Karpas-422 (cell line): ENCODE measurements around the gene PARVG. TPM values are rescaled to one million over a fixed set of nuclear protein-coding genes. Genes with fewer than 3 reads are reported as not detected.

Source experiments
- DNase-seq: peaks from one replicate; pipeline ENCODE4 v3.0.0-alpha.2; 2015
- H2AFZ ChIP-seq: fragments of 200-600 bp; sonication (generic); 2 replicates; pipeline ENCODE4 v1.6.1; 2014; ENCODE audit warnings: antibody characterized with exemption, low read length, mixed read lengths
- H3K27ac ChIP-seq: fragments of 200-600 bp; sonication (generic); 2 replicates; pipeline ENCODE4 v1.5.1; 2014; ENCODE audit warnings: mild to moderate bottlenecking, low read length, moderate library complexity
- H3K27me3 ChIP-seq: fragments of 200-600 bp; sonication (generic); 2 replicates; pipeline ENCODE4 v1.6.1; 2014; ENCODE audit warnings: low read length, mixed read lengths
- H3K36me3 ChIP-seq: fragments of 200-600 bp; sonication (generic); 2 replicates; pipeline ENCODE4 v1.6.1; 2014; ENCODE audit warnings: low read length, mixed read lengths; ENCODE audit not compliant: insufficient read depth
- H3K4me1 ChIP-seq: fragments of 200-600 bp; sonication (generic); 2 replicates; pipeline ENCODE4 v1.6.1; 2014; ENCODE audit warnings: mild to moderate bottlenecking, low read length, mixed read lengths
- H3K4me2 ChIP-seq: fragments of 200-600 bp; sonication (generic); 2 replicates; pipeline ENCODE4 v1.6.1; 2014; ENCODE audit warnings: low read length, low read depth, mild to moderate bottlenecking; ENCODE audit not compliant: poor library complexity, severe bottlenecking
- H3K4me3 ChIP-seq: fragments of 200-600 bp; sonication (generic); 2 replicates; pipeline ENCODE4 v1.5.1; 2014; ENCODE audit warnings: mild to moderate bottlenecking, antibody characterized with exemption, low read length, mixed read lengths
- H3K79me2 ChIP-seq: fragments of 200-600 bp; sonication (generic); 2 replicates; pipeline ENCODE4 v1.6.1; 2014; ENCODE audit warnings: mild to moderate bottlenecking, low read length, mixed read lengths
- H3K9ac ChIP-seq: fragments of 200-600 bp; sonication (generic); 2 replicates; pipeline ENCODE4 v1.6.0; 2014; ENCODE audit warnings: low read length
- H3K9me2 ChIP-seq: fragments of 200-600 bp; sonication (generic), shearing (Covaris generic); replicated peaks from 2 replicates; pipeline ENCODE4 v1.6.0; 2014; ENCODE audit warnings: mild to moderate bottlenecking, low read length, moderate library complexity; ENCODE audit not compliant: insufficient read depth
- H3K9me3 ChIP-seq: fragments of 300-700, 200-600 bp; sonication (generic); 2 replicates; pipeline ENCODE4 v1.6.1; 2014; ENCODE audit warnings: low read length, mixed read lengths
- H4K20me1 ChIP-seq: fragments of 200-600 bp; sonication (generic); 2 replicates; pipeline ENCODE4 v1.6.1; 2014; ENCODE audit warnings: mild to moderate bottlenecking, antibody characterized with exemption, low read length, low read depth; ENCODE audit not compliant: insufficient read depth
- total RNA-seq: library from RNA; depleted of rRNA; stranded (reverse); fragments of >200 nt; shearing (Covaris generic); gene quantifications from 2 replicates; pipeline ENCODE4 v1.2.3, GENCODE V29; 2014; ENCODE audit warnings: low replicate concordance

PARVG gene
- total RNA-seq, 1 experiment from 2014 or later: 6.3 TPM

DNA sequence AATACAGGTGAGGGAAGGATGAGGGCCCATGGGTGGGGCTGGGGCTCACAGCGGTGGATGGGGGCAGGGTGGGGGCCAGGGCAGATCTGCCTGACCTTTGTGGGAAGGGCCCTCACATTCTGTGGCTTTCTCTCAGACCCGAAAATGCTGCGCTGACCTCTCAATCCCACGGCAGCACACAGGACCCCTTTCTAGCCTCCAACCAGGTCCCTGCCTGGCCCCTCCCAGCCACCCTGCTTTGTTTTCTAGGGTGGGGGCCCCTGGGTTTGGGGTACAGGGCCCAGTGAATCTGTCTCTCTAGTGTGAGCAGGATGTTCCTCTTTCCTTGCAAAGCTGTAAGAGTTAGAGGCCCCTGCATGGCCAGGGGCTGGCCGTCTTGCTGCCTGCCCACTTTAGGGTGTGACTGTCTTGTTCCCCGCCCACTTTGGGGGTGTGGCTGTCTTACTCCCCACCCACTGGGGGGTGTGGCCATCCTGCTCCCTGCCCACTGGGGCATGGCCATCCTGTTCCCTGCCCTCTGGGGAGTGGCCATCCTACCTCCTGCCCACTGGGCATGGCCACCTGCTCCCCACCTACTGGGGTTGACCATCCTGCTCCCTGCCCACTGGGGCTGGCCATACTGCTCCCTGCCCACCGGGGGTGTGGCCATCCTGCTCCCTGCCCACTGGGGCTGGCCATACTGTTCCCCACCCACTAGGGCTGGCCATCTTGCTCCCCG is 11.5 kb downstream of the PARVG start:
- H3K27me3 ChIP-seq: no peaks in the 10 kb centered on the region
- peak; percentile 81 for DNase-seq
- H3K9me3 ChIP-seq: no peaks in the 10 kb centered on the region
- no peak overlapping the region for H2AFZ ChIP-seq
- H4K20me1 ChIP-seq: 0 out of 2 replicates have a peak, but pooled peaks cover 3% of the 10 kb centered on the region
- no peaks in the 10 kb centered on the region for H3K36me3 ChIP-seq
- H3K79me2 ChIP-seq: no peaks in the 10 kb centered on the region
- H3K4me2 ChIP-seq: no peak overlapping the region
- no peaks in the 10 kb centered on the region for H3K9me2 ChIP-seq
- peaks cover 17% of the 10 kb centered on the region for H3K4me1 ChIP-seq
- no peak overlapping the region for H3K27ac ChIP-seq
- no peak overlapping the region for H3K9ac ChIP-seq
- no peak overlapping the region for H3K4me3 ChIP-seq

- no peaks in the 10 kb centered on the region for H3K36me3 ChIP-seq
- H3K4me1 ChIP-seq: peaks cover 17% of the 10 kb centered on the region
- H3K27me3 ChIP-seq: no peaks in the 10 kb centered on the region
- H3K9me2 ChIP-seq: no peaks in the 10 kb centered on the region
- no peak overlapping the region for H3K4me3 ChIP-seq
- H2AFZ ChIP-seq: no peak overlapping the region
- H3K9me3 ChIP-seq: no peaks in the 10 kb centered on the region
- no peak overlapping the region for H3K4me2 ChIP-seq
- no peak overlapping the region for H3K27ac ChIP-seq
- 0 out of 2 replicates have a peak, but pooled peaks cover 3% of the 10 kb centered on the region for H4K20me1 ChIP-seq
- no peak overlapping the region for H3K9ac ChIP-seq
- DNase-seq: no peak
- H3K79me2 ChIP-seq: no peaks in the 10 kb centered on the region
Measured at GRCh38 chr22:44192816-44193534, 12.2 kb downstream of the PARVG start.

- Histone ChIP-seq H2AFZ (no peak overlapping the region), H4K20me1 (no peaks in the 10 kb centered on the region), H3K9me3 (no peaks in the 10 kb centered on the region), H3K9ac (no peak overlapping the region), H3K79me2 (no peaks in the 10 kb centered on the region), H3K27ac (no peak overlapping the region), H3K4me2 (no peak overlapping the region), H3K4me1 (peaks cover 17% of the 10 kb centered on the region), H3K36me3 (no peaks in the 10 kb centered on the region), H3K27me3 (no peaks in the 10 kb centered on the region), H3K9me2 (no peaks in the 10 kb centered on the region), H3K4me3 (no peak overlapping the region)
- DNase-seq: no peak
Measured at GRCh38 chr22:44193535-44193891, 12.8 kb downstream of the PARVG start.

GRCh38 chr22:44194569-44194968 is 13.8 kb downstream of the PARVG start:
- no peak overlapping the region for H3K27ac ChIP-seq
- H4K20me1 ChIP-seq: no peaks in the 10 kb centered on the region; the same call in 1 of the 2 replicates
- no peak overlapping the region for H2AFZ ChIP-seq
- H3K4me1 ChIP-seq: peaks cover 13% of the 10 kb centered on the region
- DNase-seq: no peak
- H3K27me3 ChIP-seq: no peaks in the 10 kb centered on the region
- H3K4me2 ChIP-seq: no peak overlapping the region
- no peak overlapping the region for H3K4me3 ChIP-seq
- no peaks in the 10 kb centered on the region for H3K36me3 ChIP-seq
- H3K79me2 ChIP-seq: no peaks in the 10 kb centered on the region
- no peaks in the 10 kb centered on the region for H3K9me3 ChIP-seq
- H3K9ac ChIP-seq: no peak overlapping the region
- H3K9me2 ChIP-seq: no peaks in the 10 kb centered on the region

GRCh38 chr22:44195189-44195871 is 14.6 kb downstream of the PARVG start:
- peaks cover 13% of the 10 kb centered on the region for H3K4me1 ChIP-seq

DNA sequence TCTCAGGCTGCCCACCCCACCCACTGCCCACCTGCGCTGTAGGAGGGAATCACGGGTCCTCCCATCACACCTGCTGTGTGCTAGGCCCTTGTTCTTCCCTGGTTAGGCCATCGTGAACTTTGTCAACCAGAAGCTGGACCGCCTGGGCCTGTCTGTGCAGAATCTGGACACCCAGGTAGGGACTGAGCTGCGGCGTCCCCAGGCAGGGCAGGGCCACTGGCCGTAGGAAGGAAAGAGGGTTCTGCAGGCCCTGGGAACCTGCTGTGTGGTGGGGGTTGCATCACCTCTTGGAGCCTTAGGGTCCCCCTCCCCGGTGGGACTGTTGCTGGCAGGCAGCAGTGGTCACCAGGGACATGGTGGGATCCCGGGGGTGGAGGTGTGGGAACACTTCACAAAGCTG is 15.5 kb downstream of the PARVG start:
- H3K4me2 ChIP-seq: no peak overlapping the region
- H3K4me1 ChIP-seq: peaks cover 4% of the 10 kb centered on the region; the same call in 1 of the 2 replicates
- no peaks in the 10 kb centered on the region for H3K36me3 ChIP-seq
- H4K20me1 ChIP-seq: peaks cover 3% of the 10 kb centered on the region; the same call in 1 of the 2 replicates
- H3K79me2 ChIP-seq: no peaks in the 10 kb centered on the region
- no peak overlapping the region for H3K27ac ChIP-seq
- H2AFZ ChIP-seq: no peak overlapping the region
- no peak for DNase-seq
- H3K9me3 ChIP-seq: no peaks in the 10 kb centered on the region
- H3K9me2 ChIP-seq: no peaks in the 10 kb centered on the region
- H3K27me3 ChIP-seq: no peaks in the 10 kb centered on the region
- H3K4me3 ChIP-seq: no peak overlapping the region
- no peak overlapping the region for H3K9ac ChIP-seq

More at GRCh38 chr22:44195189-44195871, 14.6 kb downstream of the PARVG start:
- no peak for DNase-seq
- no peaks in the 10 kb centered on the region for H3K27me3 ChIP-seq
- H3K9me3 ChIP-seq: no peaks in the 10 kb centered on the region
- H4K20me1 ChIP-seq: no peaks in the 10 kb centered on the region; the same call in 1 of the 2 replicates
- H3K27ac ChIP-seq: no peak overlapping the region
- no peaks in the 10 kb centered on the region for H3K9me2 ChIP-seq
- no peak overlapping the region for H3K9ac ChIP-seq
- H3K4me2 ChIP-seq: no peak overlapping the region
- no peaks in the 10 kb centered on the region for H3K79me2 ChIP-seq
- H3K36me3 ChIP-seq: no peaks in the 10 kb centered on the region
- no peak overlapping the region for H2AFZ ChIP-seq
- H3K4me3 ChIP-seq: no peak overlapping the region

DNA sequence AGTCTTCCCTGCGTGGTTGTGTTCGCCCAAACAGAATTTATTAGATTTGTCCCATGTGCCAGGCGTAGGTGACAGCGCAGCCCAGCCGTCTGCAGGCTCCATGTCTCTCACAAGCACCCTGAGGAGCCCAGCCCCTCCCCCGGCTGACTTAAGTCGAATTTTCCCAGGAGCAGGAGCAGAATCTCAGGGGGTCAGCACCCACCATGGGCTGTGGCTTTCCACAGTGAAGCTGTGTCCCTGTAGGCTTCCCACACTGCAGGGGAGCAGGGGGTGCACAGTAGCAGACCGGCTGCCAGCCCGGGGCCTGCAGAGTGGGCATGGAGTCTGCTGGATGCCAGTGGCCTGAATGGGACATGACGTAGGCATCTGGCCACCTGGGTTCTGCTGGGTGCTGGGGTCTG is 16.0 kb downstream of the PARVG start:
- H3K36me3 ChIP-seq: no peaks in the 10 kb centered on the region
- no peak for DNase-seq

GRCh38 chr22:44197271-44197670 is 16.5 kb downstream of the PARVG start:
- H2AFZ ChIP-seq: no peak overlapping the region
- H3K27me3 ChIP-seq: no peaks in the 10 kb centered on the region
- H4K20me1 ChIP-seq: peaks cover 8% of the 10 kb centered on the region; the same call in 1 of the 2 replicates
- H3K9me2 ChIP-seq: no peaks in the 10 kb centered on the region
- no peaks in the 10 kb centered on the region for H3K79me2 ChIP-seq
- no peak for DNase-seq
- no peak overlapping the region for H3K4me3 ChIP-seq
- no peak overlapping the region for H3K9ac ChIP-seq
- H3K27ac ChIP-seq: no peak overlapping the region
- H3K9me3 ChIP-seq: no peaks in the 10 kb centered on the region
- no peak overlapping the region for H3K4me2 ChIP-seq
- peaks cover 4% of the 10 kb centered on the region; the same call in 1 of the 2 replicates for H3K4me1 ChIP-seq
- H3K36me3 ChIP-seq: no peaks in the 10 kb centered on the region

More for the DNA sequence above, 16.0 kb downstream of the PARVG start:
- Histone ChIP-seq H3K79me2 (no peaks in the 10 kb centered on the region), H3K9me2 (no peaks in the 10 kb centered on the region), H3K9me3 (no peaks in the 10 kb centered on the region), H2AFZ (no peak overlapping the region), H3K4me2 (no peak overlapping the region), H4K20me1 (peaks cover 8% of the 10 kb centered on the region; the same call in 1 of the 2 replicates), H3K9ac (no peak overlapping the region), H3K27ac (no peak overlapping the region), H3K4me3 (no peak overlapping the region), H3K4me1 (peaks cover 4% of the 10 kb centered on the region; the same call in 1 of the 2 replicates), H3K27me3 (no peaks in the 10 kb centered on the region)
